Dedifferentiated amniotic fluid mesenchymal stem cell (primary cell): ENCODE measurements around the gene CEP350.

Source experiments
- DNase-seq: peaks from one replicate; pipeline ENCODE4 v3.0.0-alpha.2; 2016; ENCODE audit errors: extremely low spot score

CEP350 gene

GRCh38 chr1:179954493-179955286 lies at the start of gene CEP350:
Gene CEP350 (plus strand): TSS chr1:179954810. CDS start chr1:179986182, 31,372 bp downstream.
- peak; percentile 99 for DNase-seq

GRCh38 chr1:179910934-179911333 lies 43.7 kb upstream of the CEP350 start:
- DNase-seq = no peak

- DNase-seq = no peak
These were observed 42.8 kb upstream of the CEP350 start for GRCh38 chr1:179911812-179912211.

- DNase-seq = no peak
These were observed 36.8 kb upstream of the CEP350 start for GRCh38 chr1:179917601-179918429.

- DNase-seq = no peak
These were observed 33.1 kb upstream of the CEP350 start for GRCh38 chr1:179921472-179921871.

- DNase-seq = no peak
These were observed 32.4 kb upstream of the CEP350 start for GRCh38 chr1:179921981-179922872.

GRCh38 chr1:179923029-179923428 lies 31.6 kb upstream of the CEP350 start:
- no peak for DNase-seq

- DNase-seq = no peak
These were observed 30.3 kb upstream of the CEP350 start for GRCh38 chr1:179924268-179924667.

GRCh38 chr1:179925302-179925701 lies 29.3 kb upstream of the CEP350 start:
- no peak for DNase-seq

- no peak for DNase-seq
These were observed 28.4 kb upstream of the CEP350 start for GRCh38 chr1:179925922-179926849.

- DNase-seq = no peak
These were observed 27.8 kb upstream of the CEP350 start for GRCh38 chr1:179926850-179927205.

- no peak for DNase-seq
These were observed 24.4 kb upstream of the CEP350 start for GRCh38 chr1:179929955-179930798.

- DNase-seq = no peak
These were observed 23.7 kb upstream of the CEP350 start for GRCh38 chr1:179930867-179931266.

- no peak for DNase-seq
These were observed 21.4 kb upstream of the CEP350 start for GRCh38 chr1:179933219-179933618.

- DNase-seq = no peak
These were observed 18.6 kb upstream of the CEP350 start for GRCh38 chr1:179935909-179936496.

GRCh38 chr1:179937668-179938254 lies 16.8 kb upstream of the CEP350 start:
- no peak for DNase-seq

- no peak for DNase-seq
These were observed 15.9 kb upstream of the CEP350 start for GRCh38 chr1:179938752-179939151.

- no peak for DNase-seq
These were observed 14.7 kb upstream of the CEP350 start for GRCh38 chr1:179939941-179940340.

- no peak for DNase-seq
These were observed 13.2 kb upstream of the CEP350 start for GRCh38 chr1:179941454-179941853.
